Measurements from ENCODE around the gene RASAL3.
"Not testable (repeated sequence)": the region's sequence is repeated elsewhere in the genome, so short reads cannot be mapped to it uniquely, and the experiment has no call there.

RASAL3 gene

GRCh38 chr19:15473821-15474220 is 9.5 kb upstream of the RASAL3 start:
- not testable (repeated sequence) for DNase-seq (ENCODE audit: low read depth)

GRCh38 chr19:15471639-15472101 is 7.3 kb upstream of the RASAL3 start:
- DNase-seq (ENCODE audit: low read depth): no peak

GRCh38 chr19:15469513-15470297 is 5.4 kb upstream of the RASAL3 start:
- no peak for DNase-seq (ENCODE audit: low read depth)

- no peak for DNase-seq (ENCODE audit: low read depth)
Measured at GRCh38 chr19:15468675-15469512, 4.5 kb upstream of the RASAL3 start.

GRCh38 chr19:15467734-15468214 is 3.4 kb upstream of the RASAL3 start:
- DNase-seq (ENCODE audit: low read depth): no peak

- DNase-seq (ENCODE audit: low read depth): no peak
Measured at GRCh38 chr19:15466851-15467733, 2.7 kb upstream of the RASAL3 start.

- DNase-seq (ENCODE audit: low read depth): peak; percentile 87
Measured at GRCh38 chr19:15463861-15464371, 428 bp downstream of the RASAL3 start.

GRCh38 chr19:15461694-15462093 is 2.6 kb downstream of the RASAL3 start:
- no peak for DNase-seq (ENCODE audit: low read depth)

- no peak for DNase-seq (ENCODE audit: low read depth)
Measured at GRCh38 chr19:15457701-15458484, 6.5 kb downstream of the RASAL3 start.

GRCh38 chr19:15456871-15457700 is 7.3 kb downstream of the RASAL3 start:
- no peak for DNase-seq (ENCODE audit: low read depth)

- DNase-seq (ENCODE audit: low read depth): no peak
Measured at GRCh38 chr19:15456441-15456840, 7.9 kb downstream of the RASAL3 start.

- no peak for DNase-seq (ENCODE audit: low read depth)
Measured at GRCh38 chr19:15455996-15456395, 8.3 kb downstream of the RASAL3 start.

- no peak for DNase-seq (ENCODE audit: low read depth)
Measured at GRCh38 chr19:15453906-15454860, 10.2 kb downstream of the RASAL3 start.

- DNase-seq (ENCODE audit: low read depth): no peak
Measured at GRCh38 chr19:15453091-15453578, 11.2 kb downstream of the RASAL3 start.

GRCh38 chr19:15452111-15453047 is 12.0 kb downstream of the RASAL3 start:
- DNase-seq (ENCODE audit: low read depth): no peak

- no peak for DNase-seq (ENCODE audit: low read depth)
Measured at GRCh38 chr19:15450528-15450890, 13.8 kb downstream of the RASAL3 start.
